Stimulated activated CD4-positive, alpha-beta T cell treated with anti-CD3 and anti-CD28 coated beads, Interleukin-12 subunit alpha, Interleukin-12 subunit beta, amount 100 ng/mL, for 24 hours (primary cell): ENCODE measurements around the gene GRID1.

Source experiments
- DNase-seq, 2 experiments: peaks; one replicate each; pipeline ENCODE4 v3.0.0-alpha.2; 2020; ENCODE audit warnings: low read depth in 2 of 2

The GRID1 gene

GRCh38 chr10:86339226-86339865 lies 27.2 kb downstream of the GRID1 start:
- no peak for DNase-seq

- DNase-seq, result no peak
Measured at GRCh38 chr10:86337121-86337601, 29.4 kb downstream of the GRID1 start.

- DNase-seq, result no peak
Measured at GRCh38 chr10:86336341-86336740, 30.3 kb downstream of the GRID1 start.

GRCh38 chr10:86335831-86336230 lies 30.8 kb downstream of the GRID1 start:
- no peak for DNase-seq

GRCh38 chr10:86335257-86335656 lies 31.3 kb downstream of the GRID1 start:
- no peak for DNase-seq

- DNase-seq, result no peak
Measured at GRCh38 chr10:86334488-86335085, 32.0 kb downstream of the GRID1 start.

- DNase-seq, result no peak
Measured at GRCh38 chr10:86333826-86334487, 32.6 kb downstream of the GRID1 start.

GRCh38 chr10:86331861-86332260 lies 34.7 kb downstream of the GRID1 start:
- DNase-seq, result no peak

GRCh38 chr10:86330778-86331763 lies 35.5 kb downstream of the GRID1 start:
- no peak for DNase-seq

- no peak for DNase-seq
Measured at GRCh38 chr10:86329896-86330680, 36.5 kb downstream of the GRID1 start.

- no peak for DNase-seq
Measured at GRCh38 chr10:86329093-86329710, 37.4 kb downstream of the GRID1 start.

GRCh38 chr10:86327954-86328725 lies 38.5 kb downstream of the GRID1 start:
- no peak for DNase-seq

GRCh38 chr10:86325158-86325557 lies 41.4 kb downstream of the GRID1 start:
- DNase-seq, result no peak

GRCh38 chr10:86321568-86321967 lies 45.0 kb downstream of the GRID1 start:
- DNase-seq, result no peak

GRCh38 chr10:86319676-86320075 lies 46.9 kb downstream of the GRID1 start:
- DNase-seq, result no peak

- no peak for DNase-seq
Measured at GRCh38 chr10:86317949-86318725, 48.5 kb downstream of the GRID1 start.

GRCh38 chr10:86316990-86317389 lies 49.6 kb downstream of the GRID1 start:
- no peak for DNase-seq

GRCh38 chr10:86316274-86316835 lies 50.2 kb downstream of the GRID1 start:
- no peak for DNase-seq

- DNase-seq, result no peak
Measured at GRCh38 chr10:86315549-86315942, 51.0 kb downstream of the GRID1 start.
